Activated T-helper 2 cell treated with anti-CD3 and anti-CD28 coated beads, Interferon-gamma antibody, Interleukin-2, Interleukin-4, amounts not matched to agents 10 μg/mL and 5 μg/mL and 100 μg/mL, durations not matched to agents 14 hours and 24 hours and 36 hours (primary cell): Measurements from ENCODE around the gene TAPBPL. TPM values are rescaled to one million over a fixed set of nuclear protein-coding genes. Genes with fewer than 3 reads are reported as not detected.

Experiments
- DNase-seq: peaks from one replicate; pipeline ENCODE4 v3.0.0; 2021; ENCODE audit warnings: low spot score
- H3K27ac Mint-ChIP-seq: one replicate; pipeline ENCODE4 v1.8.0; 2021; ENCODE audit warnings: mixed read lengths
- H3K27me3 Mint-ChIP-seq: one replicate; pipeline ENCODE4 v1.8.0; 2021; ENCODE audit warnings: low read depth, mixed read lengths
- H3K36me3 Mint-ChIP-seq: one replicate; pipeline ENCODE4 v1.8.0; 2021; ENCODE audit warnings: low read depth, mixed read lengths
- H3K4me1 Mint-ChIP-seq: one replicate; pipeline ENCODE4 v1.8.0; 2021; ENCODE audit warnings: low read depth, mixed read lengths
- H3K4me3 Mint-ChIP-seq: one replicate; pipeline ENCODE4 v1.8.0; 2021; ENCODE audit warnings: low read depth, mild to moderate bottlenecking, moderate library complexity, mixed read lengths
- H3K9me3 Mint-ChIP-seq: one replicate; pipeline ENCODE4 v1.8.0; 2021; ENCODE audit warnings: mixed read lengths
- intact Hi-C: fragments of 100-400 bp; cut with micrococcal nuclease; formaldehyde crosslinking; loops from one replicate; pipeline ENCODE4 v1.15.1; 2023
- total RNA-seq: library from RNA; stranded (reverse); gene quantifications from 2 replicates; pipeline ENCODE4 v1.2.3, GENCODE V29; 2022

The TAPBPL gene
- 30.9 and 37.4 TPM in 2 replicates for total RNA-seq

GRCh38 chr12:6451348-6452244, at the start of gene TAPBPL:
TSS of gene TAPBPL (plus strand) at chr12:6452042. CDS start at chr12:6452249, 207 bp downstream.
- intact Hi-C loops: loop anchor here (1.0 to 2.0 kb wide), 5 partner anchors 8 to 42 kb away; partner anchors contain the start of gene MRPL51
- Mint-ChIP-seq H3K4me3 (peak within 1 kb of the TSS; percentile 92), H3K27me3 (no peaks in the 10 kb centered on the region)

GRCh38 chr12:6404390-6404789, 47.5 kb upstream of the TAPBPL start:
- H3K27me3 Mint-ChIP-seq: peaks cover 13% of the 10 kb centered on the region
- H3K4me1 Mint-ChIP-seq: no peaks in the 10 kb centered on the region
- H3K36me3 Mint-ChIP-seq: no peaks in the 10 kb centered on the region
- intact Hi-C loops: no loop called here
- H3K27ac Mint-ChIP-seq: no peak overlapping the region
- H3K9me3 Mint-ChIP-seq: no peaks in the 10 kb centered on the region
- no peak for DNase-seq
- H3K4me3 Mint-ChIP-seq: no peak overlapping the region

More at GRCh38 chr12:6451348-6452244, at the start of gene TAPBPL:
- DNase-seq: peak; percentile 78
- H3K36me3 Mint-ChIP-seq: peaks cover 67% of the 10 kb centered on the region
- peaks cover 54% of the 10 kb centered on the region for H3K4me1 Mint-ChIP-seq
- no peaks in the 10 kb centered on the region for H3K9me3 Mint-ChIP-seq
- peak within 1 kb of the TSS; percentile 92 for H3K27ac Mint-ChIP-seq

GRCh38 chr12:6405963-6406362, 45.9 kb upstream of the TAPBPL start:
- DNase-seq: no peak
- intact Hi-C loops: no loop called here
- Mint-ChIP-seq H3K27me3 (peaks cover 15% of the 10 kb centered on the region), H3K4me1 (no peaks in the 10 kb centered on the region), H3K27ac (no peak overlapping the region), H3K4me3 (no peak overlapping the region), H3K9me3 (no peaks in the 10 kb centered on the region), H3K36me3 (no peaks in the 10 kb centered on the region)

DNA sequence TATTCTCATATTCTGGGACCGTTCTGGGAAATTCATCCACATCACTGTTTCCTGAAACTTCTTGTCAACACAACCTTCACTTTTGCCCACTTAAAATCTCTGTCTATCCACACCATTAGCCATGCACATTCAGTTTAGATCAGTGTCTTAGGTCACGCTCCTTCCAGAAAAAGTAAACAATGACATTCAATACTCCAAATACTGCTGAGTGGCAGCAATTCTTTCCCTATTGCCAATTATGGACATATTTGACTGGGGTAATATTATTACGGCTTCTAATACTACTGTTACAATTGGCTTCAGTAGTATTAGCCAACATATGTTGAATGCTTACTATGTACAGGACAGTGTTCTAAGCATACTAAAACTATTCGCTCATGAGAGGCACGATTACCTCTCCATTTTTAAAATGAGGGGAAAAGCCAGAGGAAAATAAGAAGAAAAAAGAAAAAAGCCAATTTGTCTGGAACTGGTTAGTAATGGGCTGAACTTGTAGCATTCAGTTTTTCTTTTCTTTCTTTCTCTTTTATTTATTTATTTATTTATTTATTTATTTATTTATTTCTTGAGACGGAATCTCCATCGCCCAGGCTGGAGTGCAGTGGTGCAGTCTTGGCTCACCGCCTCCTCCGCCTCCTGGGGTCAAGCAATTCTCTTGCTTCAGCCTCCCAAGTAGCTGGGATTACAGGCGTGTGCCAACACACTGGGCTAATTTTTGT, 44.4 kb upstream of the TAPBPL start:
- DNase-seq: no peak
- Mint-ChIP-seq H3K9me3 (no peaks in the 10 kb centered on the region), H3K4me1 (no peaks in the 10 kb centered on the region), H3K27ac (no peak overlapping the region), H3K27me3 (peaks cover 14% of the 10 kb centered on the region), H3K36me3 (no peaks in the 10 kb centered on the region), H3K4me3 (no peak overlapping the region)
- intact Hi-C loops: no loop called here

- no peak overlapping the region for H3K4me3 Mint-ChIP-seq
- DNase-seq: no peak
Measured at GRCh38 chr12:6416596-6416995, 35.2 kb upstream of the TAPBPL start.

DNA sequence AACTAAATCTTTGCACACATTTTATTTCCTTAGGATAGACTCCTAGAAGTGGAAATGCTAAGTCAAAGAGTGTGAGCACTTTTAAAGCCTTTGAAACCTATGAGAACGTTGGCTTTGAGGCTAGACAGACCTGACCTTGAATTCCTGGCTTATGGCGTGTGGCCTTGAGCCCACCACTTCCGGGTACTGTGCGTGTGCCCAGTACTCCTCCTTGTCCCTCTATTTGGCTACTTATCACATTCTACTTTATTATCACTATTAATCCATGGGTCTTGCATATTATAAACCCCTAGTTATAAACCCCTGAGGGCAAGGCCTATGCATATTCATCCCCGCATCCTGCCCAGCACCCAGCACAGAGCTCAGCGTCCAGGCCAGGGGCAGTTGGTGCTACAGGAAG, 33.0 kb upstream of the TAPBPL start:
- H3K9me3 Mint-ChIP-seq: no peaks in the 10 kb centered on the region
- intact Hi-C loops: no loop called here
- DNase-seq: no peak
- H3K27ac Mint-ChIP-seq: no peak overlapping the region
- H3K27me3 Mint-ChIP-seq: peaks cover 2% of the 10 kb centered on the region
- peaks cover 20% of the 10 kb centered on the region for H3K4me1 Mint-ChIP-seq
- H3K4me3 Mint-ChIP-seq: no peak overlapping the region
- no peaks in the 10 kb centered on the region for H3K36me3 Mint-ChIP-seq

More at GRCh38 chr12:6416596-6416995, 35.2 kb upstream of the TAPBPL start:
- no peaks in the 10 kb centered on the region for H3K36me3 Mint-ChIP-seq
- no peaks in the 10 kb centered on the region for H3K9me3 Mint-ChIP-seq
- no peak overlapping the region for H3K27ac Mint-ChIP-seq
- intact Hi-C loops: no loop called here
- peaks cover 14% of the 10 kb centered on the region for H3K4me1 Mint-ChIP-seq
- H3K27me3 Mint-ChIP-seq: peaks cover 2% of the 10 kb centered on the region

DNA sequence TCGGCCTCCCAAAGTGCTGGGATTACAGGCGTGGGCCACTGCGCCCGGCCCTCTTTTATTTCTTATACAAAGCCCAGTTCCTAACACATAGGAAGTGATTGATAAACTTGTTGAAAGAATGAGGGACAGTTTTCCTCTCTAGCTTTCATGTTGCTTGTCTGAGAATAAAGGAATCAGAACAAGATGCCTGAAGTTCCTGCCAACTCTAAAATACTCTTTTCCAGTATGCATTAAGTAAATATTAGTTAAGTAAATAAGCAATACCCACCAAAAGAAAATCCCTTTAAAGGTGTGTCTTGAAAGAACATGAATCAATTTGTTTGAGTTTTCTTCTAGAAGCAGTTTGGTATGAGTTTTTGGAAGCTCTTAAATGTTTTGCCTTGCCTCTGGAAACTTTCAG, 31.5 kb upstream of the TAPBPL start:
- Mint-ChIP-seq H3K36me3 (no peaks in the 10 kb centered on the region), H3K27me3 (peaks cover 2% of the 10 kb centered on the region), H3K4me1 (peaks cover 24% of the 10 kb centered on the region), H3K27ac (no peak overlapping the region), H3K9me3 (no peaks in the 10 kb centered on the region), H3K4me3 (no peak overlapping the region)
- DNase-seq: no peak
- intact Hi-C loops: loop anchor here (5.0 kb wide), 1 partner anchor 137 kb away; the partner anchor contains the start of gene IFFO1

DNA sequence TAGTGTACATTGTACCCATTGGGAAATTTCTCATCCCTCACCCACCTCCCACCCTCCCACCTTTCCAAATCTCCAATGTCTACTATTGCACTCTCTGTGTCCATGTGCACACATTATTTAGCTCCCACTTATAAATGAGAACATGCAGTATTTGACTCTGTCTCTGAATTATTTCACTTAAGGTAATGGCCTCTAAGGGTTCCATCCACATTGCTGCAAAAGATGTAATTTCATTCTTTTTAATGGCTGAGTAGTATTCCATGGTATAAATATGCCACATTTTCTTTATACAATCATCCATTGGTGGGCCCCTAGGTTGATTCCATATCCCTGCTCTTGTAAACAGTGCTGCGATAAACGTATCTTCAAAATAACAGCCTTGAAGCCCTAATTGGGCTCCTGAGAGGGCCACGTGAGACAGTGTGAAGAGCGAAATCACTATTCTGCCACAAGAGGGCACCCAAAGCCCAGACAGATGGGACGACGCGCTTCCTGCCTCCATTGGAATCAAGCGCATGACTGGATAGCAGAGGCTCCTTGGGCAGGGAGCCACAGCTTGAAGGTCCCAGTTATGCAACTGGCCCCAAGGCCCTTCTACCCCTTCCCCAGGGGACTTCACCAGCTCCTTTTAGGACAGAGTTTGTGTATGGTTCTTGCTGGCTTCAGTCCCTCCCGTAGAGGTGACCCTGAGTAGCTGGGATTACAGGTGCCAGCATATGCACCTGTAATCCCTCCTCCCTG, 28.4 kb upstream of the TAPBPL start:
- intact Hi-C loops: loop anchor here (1.0 to 5.0 kb wide), 4 partner anchors 42 to 134 kb away; partner anchors contain the start of genes IFFO1 and NCAPD2
- Mint-ChIP-seq H3K27ac (peak overlapping the region; percentile 46), H3K4me1 (peaks cover 40% of the 10 kb centered on the region), H3K27me3 (peaks cover 2% of the 10 kb centered on the region), H3K36me3 (no peaks in the 10 kb centered on the region), H3K4me3 (no peak overlapping the region), H3K9me3 (no peaks in the 10 kb centered on the region)
- peak; percentile 71 for DNase-seq

DNA sequence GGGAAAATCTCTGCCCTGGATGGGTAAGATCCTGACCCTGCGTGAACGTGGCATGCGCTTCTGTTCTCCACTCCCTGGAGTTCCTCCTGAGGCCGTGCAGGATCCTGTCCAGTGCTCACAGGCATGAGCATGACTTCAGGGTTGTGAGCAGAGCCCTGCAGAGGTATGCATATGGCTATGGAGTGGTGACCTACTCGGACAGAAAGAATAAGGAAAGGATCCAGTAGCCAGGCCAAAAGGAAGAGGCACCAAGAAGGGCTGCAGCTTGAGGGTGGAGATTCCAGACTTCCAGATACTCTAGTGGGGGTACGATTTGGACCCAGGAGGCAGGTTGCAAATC, 27.9 kb upstream of the TAPBPL start:
- DNase-seq: no peak
- H3K36me3 Mint-ChIP-seq: no peaks in the 10 kb centered on the region
- H3K27me3 Mint-ChIP-seq: peaks cover 2% of the 10 kb centered on the region
- peak overlapping the region; percentile 46 for H3K27ac Mint-ChIP-seq
- intact Hi-C loops: loop anchor here (5.0 kb wide), 1 partner anchor 133 kb away; the partner anchor contains the start of gene IFFO1
- peaks cover 41% of the 10 kb centered on the region for H3K4me1 Mint-ChIP-seq
- H3K4me3 Mint-ChIP-seq: no peak overlapping the region
- H3K9me3 Mint-ChIP-seq: no peaks in the 10 kb centered on the region

GRCh38 chr12:6424866-6425265, 27.0 kb upstream of the TAPBPL start:
- DNase-seq: no peak
- peaks cover 2% of the 10 kb centered on the region for H3K27me3 Mint-ChIP-seq
- no peak overlapping the region for H3K4me3 Mint-ChIP-seq
- no peaks in the 10 kb centered on the region for H3K36me3 Mint-ChIP-seq
- peak overlapping the region; percentile 62 for H3K27ac Mint-ChIP-seq
- intact Hi-C loops: loop anchor here (5.0 kb wide), 2 partner anchors 88 to 132 kb away; partner anchors contain the start of gene IFFO1
- peaks cover 44% of the 10 kb centered on the region for H3K4me1 Mint-ChIP-seq
- no peaks in the 10 kb centered on the region for H3K9me3 Mint-ChIP-seq

GRCh38 chr12:6425590-6426531, 26.0 kb upstream of the TAPBPL start:
- no peaks in the 10 kb centered on the region for H3K9me3 Mint-ChIP-seq
- H3K36me3 Mint-ChIP-seq: no peaks in the 10 kb centered on the region
- peaks cover 54% of the 10 kb centered on the region for H3K4me1 Mint-ChIP-seq
- peaks cover under 1% of the 10 kb centered on the region for H3K27me3 Mint-ChIP-seq
- intact Hi-C loops: loop anchor here (5.0 kb wide), 1 partner anchor 89 kb away; no protein-coding TSS in a partner anchor
- H3K4me3 Mint-ChIP-seq: peak overlapping the region; percentile 2
- no peak for DNase-seq
- H3K27ac Mint-ChIP-seq: peak overlapping the region; percentile 97
